Measurements from ENCODE around the gene ERICH4.
"Not testable (repeated sequence)": the region's sequence is repeated elsewhere in the genome, so short reads cannot be mapped to it uniquely, and the experiment has no call there.

The ERICH4 gene

GRCh38 chr19:41476583-41476982, 33.6 kb downstream of the ERICH4 start:
- no peak overlapping the region for H3K4me3 ChIP-seq (ENCODE audit: low read depth, low read length)

DNA sequence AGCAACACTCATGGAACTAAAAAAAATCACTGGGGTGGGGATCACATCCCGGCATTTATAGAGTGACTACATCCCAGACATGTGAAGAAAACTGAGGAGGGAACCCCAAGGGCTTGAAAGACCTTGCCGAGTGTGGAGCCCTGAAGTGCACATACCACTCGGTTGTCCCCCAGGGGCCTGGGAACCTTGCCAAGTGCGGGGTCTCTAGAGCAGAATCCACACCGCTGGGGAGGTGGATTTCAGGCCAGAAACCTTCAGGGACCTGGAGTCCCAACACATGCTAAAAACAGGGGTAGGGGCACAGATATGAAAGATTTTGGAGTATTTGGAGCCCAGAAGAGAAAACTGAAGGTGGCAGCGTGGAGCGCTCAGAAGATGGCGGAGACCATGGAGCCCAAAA, 35.2 kb downstream of the ERICH4 start:
- H3K4me3 ChIP-seq (ENCODE audit: low read depth, low read length) = no peak overlapping the region

DNA sequence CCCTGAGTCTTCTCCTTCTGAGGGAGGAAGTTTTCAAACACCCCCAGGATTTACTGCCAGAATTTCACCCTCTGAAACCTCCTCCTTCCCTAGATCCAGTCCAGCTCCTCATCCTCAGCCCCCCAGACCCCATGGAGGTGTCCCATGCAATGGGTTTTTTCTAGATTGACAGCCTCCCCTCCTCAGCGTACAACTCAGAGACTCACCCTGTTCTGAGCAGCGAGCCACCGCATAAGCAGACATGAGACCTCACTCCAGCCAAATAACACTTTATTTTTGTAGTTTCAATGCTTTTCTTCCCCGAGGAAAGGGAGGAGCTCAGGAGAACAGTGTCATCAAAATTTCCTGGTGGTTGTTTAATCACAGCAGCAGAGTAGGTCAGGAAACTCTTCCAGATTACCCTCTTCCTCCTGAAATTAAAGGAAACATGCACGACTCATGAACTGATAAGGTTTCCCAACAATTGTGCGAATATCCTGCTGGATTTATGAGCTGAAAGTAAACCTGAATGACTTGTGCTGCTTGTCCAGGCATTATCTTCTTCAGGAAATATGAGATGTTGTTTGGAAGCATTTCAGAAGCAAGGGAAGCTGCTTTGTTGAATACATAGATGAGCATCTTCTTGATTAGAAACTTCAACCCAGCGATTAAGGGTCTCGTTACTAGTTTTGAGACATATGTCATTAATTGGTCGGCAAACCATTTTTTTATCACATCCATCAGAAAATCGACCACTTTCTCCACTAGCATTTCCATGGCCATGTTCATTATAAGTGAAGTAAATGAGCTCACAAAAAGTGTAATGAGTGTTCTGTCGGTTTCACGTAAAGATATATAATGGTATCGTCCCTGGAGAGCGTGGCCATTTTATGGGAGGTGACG, 36.2 kb downstream of the ERICH4 start:
- no peak overlapping the region for H3K4me3 ChIP-seq (ENCODE audit: low read depth, low read length)

DNA sequence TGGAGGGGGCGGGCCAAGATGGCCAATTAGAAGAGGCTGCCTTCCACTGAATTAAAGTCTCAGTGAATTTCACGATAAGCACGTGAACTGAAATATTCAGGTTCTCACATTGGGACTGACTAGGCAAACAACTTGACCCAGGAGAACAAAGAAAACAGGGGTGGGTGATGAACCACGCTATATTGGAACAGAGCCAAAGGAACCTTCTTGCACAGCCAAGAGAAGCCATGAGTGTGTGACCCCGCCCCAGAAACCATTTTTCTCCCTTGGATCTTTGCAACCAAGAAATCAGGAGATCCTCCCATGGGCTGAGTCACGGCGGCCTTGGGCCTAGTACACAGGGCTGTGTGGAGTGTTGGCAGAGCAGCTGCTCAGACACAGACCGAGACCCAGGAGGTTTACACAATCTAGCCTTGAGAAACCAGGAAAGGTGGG, 36.8 kb downstream of the ERICH4 start:
- H3K4me3 ChIP-seq (ENCODE audit: low read depth, low read length) = no peak overlapping the region

GRCh38 chr19:41480336-41480735, 37.4 kb downstream of the ERICH4 start:
- no peak overlapping the region for H3K4me3 ChIP-seq (ENCODE audit: low read depth, low read length)

GRCh38 chr19:41484822-41485221, 41.9 kb downstream of the ERICH4 start:
- no peak overlapping the region for H3K4me3 ChIP-seq (ENCODE audit: low read depth, low read length)

- H3K4me3 ChIP-seq (ENCODE audit: low read depth, low read length) = not testable (repeated sequence)
Measured at GRCh38 chr19:41486953-41487352, 44.0 kb downstream of the ERICH4 start.

DNA sequence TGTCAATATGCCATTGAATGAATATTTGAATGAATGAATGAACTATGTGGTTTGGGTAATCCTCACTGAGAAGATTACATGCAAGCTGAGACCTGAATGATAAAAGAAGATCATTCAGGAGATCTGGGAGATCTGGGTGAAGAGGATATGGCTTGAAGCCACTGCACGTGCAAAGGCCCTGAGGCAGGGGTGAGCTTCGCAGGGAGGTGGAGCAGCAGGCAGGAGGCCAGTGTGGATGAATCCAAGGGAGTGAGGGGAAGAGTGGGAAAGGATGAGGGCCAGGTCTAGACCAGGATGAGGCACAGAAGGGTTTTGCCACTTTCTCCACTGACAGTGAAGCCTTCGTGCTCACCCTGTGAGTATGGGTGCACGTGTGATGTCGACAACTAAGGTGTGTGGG, 49.9 kb downstream of the ERICH4 start:
- no peak overlapping the region for H3K4me3 ChIP-seq (ENCODE audit: low read depth, low read length)

Data from iPS-11a (cell line).